Neuron (in vitro differentiated cells): Measurements from ENCODE around the gene POLA1.

ENCODE experiments used
- H2AFZ ChIP-seq: one replicate; pipeline ENCODE4 v1.6.1; 2013; ENCODE audit warnings: low read depth, mild to moderate bottlenecking, inconsistent platforms, low read length, moderate library complexity
- H3K27me3 ChIP-seq: one replicate; pipeline ENCODE4 v1.6.1; 2013; ENCODE audit warnings: low read length; ENCODE audit not compliant: insufficient read depth
- H3K36me3 ChIP-seq: one replicate; pipeline ENCODE4 v1.6.1; 2013; ENCODE audit warnings: low read length; ENCODE audit not compliant: insufficient read depth
- H3K4me1 ChIP-seq: one replicate; pipeline ENCODE4 v1.6.1; 2013; ENCODE audit warnings: low read length; ENCODE audit not compliant: insufficient read depth
- H3K4me3 ChIP-seq: 2 replicates; pipeline ENCODE4 v1.5.1; 2013; ENCODE audit warnings: mild to moderate bottlenecking, low read length, moderate library complexity
- H3K9me3 ChIP-seq: one replicate; pipeline ENCODE4 v1.6.1; 2013; ENCODE audit warnings: low read length

The POLA1 gene

DNA sequence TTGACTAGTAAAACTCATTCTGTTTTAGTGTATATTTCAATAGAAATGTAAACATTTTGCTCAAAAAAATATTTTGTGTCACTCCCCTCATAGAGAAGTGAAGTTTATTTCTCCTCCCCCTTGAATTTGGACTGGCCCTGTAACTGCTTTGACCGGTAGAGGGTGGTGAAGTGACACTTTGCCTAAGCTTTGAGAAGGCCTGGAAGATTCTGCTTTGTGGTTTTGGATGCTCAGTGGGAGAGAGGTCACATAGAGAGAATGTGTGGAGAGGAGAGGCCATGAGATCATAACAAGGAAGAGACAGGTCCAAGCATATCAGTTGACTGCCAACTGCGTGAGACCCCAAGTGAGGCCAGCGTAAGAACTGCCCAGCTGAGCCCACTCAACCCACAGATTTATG is 341.2 kb downstream of the POLA1 start:
- no peak overlapping the region for H2AFZ ChIP-seq

GRCh38 chrX:25039036-25039435 is 345.3 kb downstream of the POLA1 start:
- Histone ChIP-seq H3K4me3 (no peak overlapping the region), H3K9me3 (no peaks in the 10 kb centered on the region), H3K4me1 (no peaks in the 10 kb centered on the region), H2AFZ (no peak overlapping the region), H3K27me3 (no peaks in the 10 kb centered on the region), H3K36me3 (no peaks in the 10 kb centered on the region)

More for the DNA sequence above, 341.2 kb downstream of the POLA1 start:
- Histone ChIP-seq H3K4me1 (no peaks in the 10 kb centered on the region), H3K27me3 (no peaks in the 10 kb centered on the region), H3K9me3 (no peaks in the 10 kb centered on the region), H3K36me3 (no peaks in the 10 kb centered on the region), H3K4me3 (no peak overlapping the region)

DNA sequence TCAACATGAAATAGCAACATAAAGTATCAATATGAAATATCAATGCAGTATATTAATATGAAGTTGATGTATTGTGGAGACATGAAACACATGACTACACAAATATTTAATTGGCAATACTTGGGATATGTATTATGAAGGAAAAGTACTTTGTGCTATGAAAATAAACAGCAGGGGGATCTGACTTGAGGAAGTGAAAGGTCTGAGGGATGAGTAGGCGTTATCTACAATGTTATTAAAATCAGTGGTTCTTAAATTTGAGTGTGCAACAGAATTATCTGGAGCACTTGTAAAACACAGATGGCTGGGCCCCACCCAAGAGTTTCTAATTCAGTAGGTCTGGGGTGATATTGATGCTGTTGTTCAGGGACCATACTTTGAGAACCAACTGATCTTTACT is 349.5 kb downstream of the POLA1 start:
- no peaks in the 10 kb centered on the region for H3K36me3 ChIP-seq
- no peak overlapping the region for H3K4me3 ChIP-seq
- no peaks in the 10 kb centered on the region for H3K27me3 ChIP-seq
- H2AFZ ChIP-seq = no peak overlapping the region
- no peaks in the 10 kb centered on the region for H3K4me1 ChIP-seq
- no peaks in the 10 kb centered on the region for H3K9me3 ChIP-seq
